Measurements from ENCODE around the gene RGS16. TPM values are rescaled to one million over a fixed set of nuclear protein-coding genes. Genes with fewer than 3 reads are reported as not detected.

Gene RGS16
- total and polyA plus RNA-seq, 2 of the 13 experiments (the other 11 are each of a cell fraction or from before 2014, with no cell fraction given): not detected

GRCh38 chr1:182549811-182550210 lies 54.4 kb downstream of the RGS16 start:
- intact Hi-C loops (cut with micrococcal nuclease; ENCODE audit: unreplicated experiment) (no loop called here), in situ Hi-C loops (cut with HindIII; ENCODE audit: extremely low pct_ligation_motif_present, low pct_unique_long_range_greater_than_20kb) (no loop called here)
- Histone ChIP-seq H2AFZ (ENCODE audit: low read length) (no peak overlapping the region), H3K4me3 (replicated peaks in 1 of 3; ENCODE audit: insufficient read depth in 1 of 3, low read depth in 2 of 3, low read length in 3 of 3) (no peak overlapping the region), H3K9ac (ENCODE audit: insufficient read depth, low read depth, low read length) (no peak overlapping the region), H3K4me2 (ENCODE audit: low read depth, low read length) (no peak overlapping the region), H3K27me3 (ENCODE audit: control insufficient read depth in 1 of 2, insufficient read depth in 2 of 2, low read length in 2 of 2) (no peaks in the 10 kb centered on the region), H3K9me3 (ENCODE audit: low read length) (no peaks in the 10 kb centered on the region; the same call in 1 of the 2 replicates), H4K20me1 (ENCODE audit: insufficient read depth, low read length) (no peaks in the 10 kb centered on the region), H3K36me3 (replicated peaks in 1 of 2; ENCODE audit: control insufficient read depth in 1 of 2, insufficient read depth in 2 of 2, low read length in 2 of 2) (no peaks in the 10 kb centered on the region), H3K27ac (ENCODE audit: extremely low read length, insufficient read depth, low read length) (no peak overlapping the region), H3K4me1 (ENCODE audit: insufficient read depth, low read length) (no peaks in the 10 kb centered on the region), H3K79me2 (ENCODE audit: insufficient read depth, low read length) (no peaks in the 10 kb centered on the region)
- ATAC-seq: no peak
- no peak for DNase-seq (ENCODE audit: low spot score)
- peak; percentile 60 for TF ChIP-seq MNT (IDR thresholded peaks at IDR 0.05)
- TF ChIP-seq YY1 (IDR thresholded peaks at IDR 0.05; ENCODE audit: insufficient read depth, insufficient replicate concordance, low read depth, low read length): no peak
- no peak for TF ChIP-seq CEBPZ (IDR thresholded peaks at IDR 0.05; ENCODE audit: low read length)
- FAIRE-seq: no peak
- 0% methylated on average over 1 of the region's 1 CpG for WGBS (ENCODE audit: low lambda C conversion rate)
- BruUV-seq (replicated peaks): no TSS peak
- CTCF ChIA-PET (ENCODE audit: low intra/inter-chr PET ratio, low total read pairs): no interaction called here
- POLR2A ChIA-PET: no interaction called here

GRCh38 chr1:182549346-182549745 lies 54.8 kb downstream of the RGS16 start:
- intact Hi-C loops (cut with micrococcal nuclease; ENCODE audit: unreplicated experiment): no loop called here
- H3K9me3 ChIP-seq (ENCODE audit: low read length): no peaks in the 10 kb centered on the region; the same call in 1 of the 2 replicates
- DNase-seq (ENCODE audit: low spot score) (no peak), ATAC-seq (no peak), FAIRE-seq (no peak)
- no peaks in the 10 kb centered on the region for H3K27me3 ChIP-seq (ENCODE audit: control insufficient read depth in 1 of 2, insufficient read depth in 2 of 2, low read length in 2 of 2)
- no peak overlapping the region for H3K4me3 ChIP-seq (replicated peaks in 1 of 3; ENCODE audit: insufficient read depth in 1 of 3, low read depth in 2 of 3, low read length in 3 of 3)
- H3K27ac ChIP-seq (ENCODE audit: extremely low read length, insufficient read depth, low read length): no peak overlapping the region
- in situ Hi-C loops (cut with HindIII; ENCODE audit: extremely low pct_ligation_motif_present, low pct_unique_long_range_greater_than_20kb): no loop called here
- TF ChIP-seq YEATS4 (CRISPR knock-in tag; IDR thresholded peaks at IDR 0.05; ENCODE audit: borderline replicate concordance): no peak
- no peaks in the 10 kb centered on the region for H3K4me1 ChIP-seq (ENCODE audit: insufficient read depth, low read length)
- H3K4me2 ChIP-seq (ENCODE audit: low read depth, low read length): no peak overlapping the region
- H4K20me1 ChIP-seq (ENCODE audit: insufficient read depth, low read length): no peaks in the 10 kb centered on the region
- POLR2A ChIA-PET: no interaction called here
- H3K79me2 ChIP-seq (ENCODE audit: insufficient read depth, low read length): no peaks in the 10 kb centered on the region
- H2AFZ ChIP-seq (ENCODE audit: low read length): no peak overlapping the region
- H3K9ac ChIP-seq (ENCODE audit: insufficient read depth, low read depth, low read length): no peak overlapping the region
- H3K36me3 ChIP-seq (replicated peaks in 1 of 2; ENCODE audit: control insufficient read depth in 1 of 2, insufficient read depth in 2 of 2, low read length in 2 of 2): no peaks in the 10 kb centered on the region
- no TSS peak for BruUV-seq (replicated peaks)
- CTCF ChIA-PET (ENCODE audit: low intra/inter-chr PET ratio, low total read pairs): no interaction called here

Small RNA genes lying within 50 kb of the gene (small RNA-seq; reads per million reads assigned to genes)
- 0 reads per million in 3 experiments for gene RF00017 (ENCODE audit: insufficient read depth in 2 of 3, insufficient read length in 3 of 3, low read depth in 2 of 3, low replicate concordance in 1 of 3)

Other genes with a start within 250 kb of the RGS16 start
- 827 and 909 TPM in 2 replicates for gene GLUL, start 212.6 kb downstream of the RGS16 start, total RNA-seq (2016; rRNA removed; fragmentation: Illumina TruSeq; extraction: Trizol)
- gene GLUL, start 212.6 kb downstream of the RGS16 start, polyA plus RNA-seq (2011; rRNA removed): 423 and 501 TPM in 2 replicates
- not detected in 2 replicates for gene TEDDM1, start 203.7 kb downstream of the RGS16 start, total RNA-seq (2016; rRNA removed; fragmentation: Illumina TruSeq; extraction: Trizol)
- not detected in 2 replicates for gene TEDDM1, start 203.7 kb downstream of the RGS16 start, polyA plus RNA-seq (2011; rRNA removed)
- not detected in 2 replicates for gene RGSL1, start 154.2 kb downstream of the RGS16 start, total RNA-seq (2016; rRNA removed; fragmentation: Illumina TruSeq; extraction: Trizol)
- not detected in 2 replicates for gene RGSL1, start 154.2 kb downstream of the RGS16 start, polyA plus RNA-seq (2011; rRNA removed)
- 0.13 and 0.20 TPM in 2 replicates for gene RNASEL, start 15.1 kb downstream of the RGS16 start, total RNA-seq (2016; rRNA removed; fragmentation: Illumina TruSeq; extraction: Trizol)
- gene RNASEL, start 15.1 kb downstream of the RGS16 start, polyA plus RNA-seq (2011; rRNA removed): 0.05 and 0.16 TPM in 2 replicates
- not detected in 2 replicates for gene RGS8, start 80.2 kb upstream of the RGS16 start, total RNA-seq (2016; rRNA removed; fragmentation: Illumina TruSeq; extraction: Trizol)
- not detected in 2 replicates for gene RGS8, start 80.2 kb upstream of the RGS16 start, polyA plus RNA-seq (2011; rRNA removed)
- gene NPL, start 185.4 kb upstream of the RGS16 start, total RNA-seq (2016; rRNA removed; fragmentation: Illumina TruSeq; extraction: Trizol): 0.04 TPM in 1 of 2 replicates, not detected in the other
- gene NPL, start 185.4 kb upstream of the RGS16 start, polyA plus RNA-seq (2011; rRNA removed): 0.03 and 0.07 TPM in 2 replicates
- gene DHX9, start 235.0 kb upstream of the RGS16 start, total RNA-seq (2016; rRNA removed; fragmentation: Illumina TruSeq; extraction: Trizol): 211 and 292 TPM in 2 replicates
- 73.0 and 84.8 TPM in 2 replicates for gene DHX9, start 235.0 kb upstream of the RGS16 start, polyA plus RNA-seq (2011; rRNA removed)